Cortex of kidney (tissue), 1 donor: ENCODE measurements around the gene IL1RAP.
"Not testable (repeated sequence)": the region's sequence is repeated elsewhere in the genome, so short reads cannot be mapped to it uniquely, and the experiment has no call there.

Experiments used
- DNase-seq: peaks from one replicate; lab custom pipeline; 2025; lab: John Stamatoyannopoulos, UW

The IL1RAP gene

DNA sequence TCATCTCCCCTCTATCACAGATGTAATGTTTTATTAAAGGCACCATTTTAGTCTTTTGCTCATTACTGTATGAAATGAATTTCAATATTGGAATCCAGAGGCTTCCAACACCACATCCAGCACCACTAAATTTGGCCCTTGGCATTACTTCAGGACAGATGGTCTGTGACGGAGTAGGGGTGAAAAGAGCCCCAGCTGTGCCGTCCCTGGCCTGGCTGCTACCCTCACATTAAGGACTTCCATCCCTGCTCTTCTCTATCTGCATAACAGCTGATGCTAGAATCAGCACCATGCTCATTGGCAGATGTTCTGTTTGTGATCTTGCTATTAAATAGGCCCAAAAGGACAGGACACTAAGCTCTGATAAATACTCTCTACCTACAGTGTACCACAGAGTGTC is 152.9 kb downstream of the IL1RAP start:
- no peak for DNase-seq

DNA sequence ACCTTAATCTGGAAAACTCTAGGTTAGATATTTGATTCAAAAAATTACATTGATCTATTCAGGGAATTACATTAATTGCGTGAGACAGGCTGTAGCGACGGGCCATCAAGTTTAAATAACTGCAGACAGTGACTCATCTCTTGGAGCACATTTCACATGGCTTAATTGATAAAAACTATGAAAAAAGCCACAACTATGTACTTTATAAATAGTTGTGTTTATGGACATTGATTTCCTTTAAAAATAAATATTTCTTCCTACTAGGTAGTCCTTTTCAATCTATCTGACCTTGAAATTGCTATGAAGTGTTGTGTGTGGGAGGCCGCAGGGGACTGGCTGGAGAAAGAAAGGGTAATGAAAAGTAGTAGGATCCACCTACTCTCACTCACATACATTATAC is 157.8 kb downstream of the IL1RAP start:
- no peak for DNase-seq

DNA sequence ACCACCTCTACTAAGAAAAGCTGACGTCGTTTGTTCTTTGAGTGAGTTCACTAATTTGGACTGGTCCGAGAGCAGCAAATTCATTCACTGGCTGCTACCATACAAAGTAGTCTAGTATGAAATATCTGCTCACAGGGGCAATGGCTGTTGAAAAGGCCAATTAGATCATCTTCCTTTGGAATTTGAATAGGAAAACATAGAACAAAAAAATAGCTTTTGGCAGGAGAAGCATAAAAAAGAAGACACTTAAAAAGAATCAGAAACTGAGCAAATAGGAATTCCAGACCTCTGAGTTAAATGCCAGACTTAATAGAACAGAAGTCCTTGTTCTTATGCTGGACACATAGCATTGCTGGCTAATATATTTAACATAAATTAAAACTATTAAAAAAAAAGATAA is 159.3 kb downstream of the IL1RAP start:
- DNase-seq, result no peak

DNA sequence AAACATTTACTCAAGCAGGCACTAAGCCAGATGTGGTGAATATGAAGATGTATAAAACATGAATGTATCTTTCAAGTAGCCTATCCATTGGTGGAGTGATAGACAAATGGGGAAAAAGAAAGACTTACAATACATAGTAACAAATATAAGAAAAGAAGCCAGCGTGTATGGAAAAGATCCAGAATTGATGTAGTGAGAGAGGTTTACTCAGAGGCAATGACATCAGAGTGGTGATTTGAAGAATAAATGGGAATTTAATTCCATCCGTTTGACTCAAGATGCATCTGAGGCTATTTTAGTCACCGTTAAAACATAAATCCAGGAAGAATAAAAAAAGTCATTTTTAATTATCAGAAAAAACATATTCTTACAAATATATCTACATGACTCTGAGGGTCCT is 162.6 kb downstream of the IL1RAP start:
- no peak for DNase-seq

DNA sequence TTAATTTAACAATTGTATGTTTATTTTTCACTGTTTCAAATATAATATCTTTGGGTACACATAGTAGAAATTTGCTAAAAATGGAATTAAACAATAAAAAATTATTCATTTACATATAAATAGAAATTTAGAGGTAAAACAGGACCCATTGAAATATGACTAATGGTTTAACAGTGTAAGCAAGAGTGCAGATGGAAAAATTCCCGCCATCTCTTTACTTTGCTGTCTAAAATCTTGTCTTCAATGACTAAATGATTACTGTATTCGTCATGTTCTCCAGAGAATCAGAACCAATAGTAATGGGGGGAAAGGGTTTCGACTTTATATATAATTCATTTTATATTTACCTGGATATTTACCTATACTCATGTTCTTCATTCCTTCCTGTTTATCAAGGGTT is 163.1 kb downstream of the IL1RAP start:
- no peak for DNase-seq

DNA sequence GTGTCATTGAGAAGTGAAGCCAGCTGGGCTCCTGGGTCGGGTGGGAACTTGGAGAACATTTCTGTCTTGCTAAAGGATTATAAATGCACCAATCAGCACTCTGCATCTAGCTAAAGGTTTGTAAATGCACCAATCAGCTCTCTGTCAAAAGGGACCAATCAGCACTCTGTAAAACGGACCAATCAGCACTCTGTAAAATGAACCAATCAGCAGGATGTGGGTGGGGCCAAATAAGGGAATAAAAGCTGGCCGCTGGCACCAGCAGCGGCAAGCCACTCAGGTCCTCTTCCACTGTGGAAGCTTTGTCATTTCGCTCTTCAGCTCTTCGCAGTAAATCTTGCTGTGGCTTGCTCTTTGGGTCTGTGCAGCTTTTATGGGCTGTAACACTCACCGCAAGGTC is 164.0 kb downstream of the IL1RAP start:
- not testable (repeated sequence) for DNase-seq

DNA sequence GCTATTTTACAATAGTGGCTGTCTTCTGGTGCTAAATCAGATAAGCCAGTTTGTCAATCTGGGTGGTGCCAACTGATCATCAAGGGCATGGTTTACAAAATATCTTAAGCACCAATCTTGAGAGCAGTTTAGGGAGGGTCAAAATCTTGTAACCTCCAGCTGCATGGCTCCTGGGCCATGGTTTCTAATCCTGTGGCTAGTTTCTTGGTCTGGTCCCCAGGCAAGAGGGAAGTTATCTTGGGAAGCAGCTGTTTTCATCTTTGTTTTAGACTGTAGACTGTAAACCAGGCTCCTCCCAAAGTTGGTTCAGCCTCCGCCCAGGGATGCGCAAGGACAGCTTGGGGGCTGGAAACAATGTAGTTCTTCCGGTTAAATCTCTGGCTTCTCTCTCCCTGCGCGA is 166.8 kb downstream of the IL1RAP start:
- no peak for DNase-seq

DNA sequence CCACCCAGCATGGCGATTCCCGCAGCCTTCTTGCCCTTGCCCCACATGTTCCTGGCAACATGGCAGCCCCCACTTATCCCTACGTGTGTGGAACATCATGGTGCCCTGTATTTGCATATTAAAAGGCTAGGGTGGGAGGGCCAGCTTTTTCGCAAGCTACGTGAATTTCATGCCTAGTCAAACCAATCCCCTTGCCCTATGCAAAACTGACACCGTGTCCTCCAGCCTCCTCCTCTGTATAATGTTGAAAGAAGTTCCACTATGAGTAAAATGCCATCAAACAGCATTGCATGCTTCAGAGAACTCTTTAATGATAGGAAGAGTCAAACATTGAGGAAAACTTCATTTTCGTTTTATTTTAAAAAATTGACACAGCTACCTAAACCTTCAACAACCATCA is 170.9 kb downstream of the IL1RAP start:
- no peak for DNase-seq

DNA sequence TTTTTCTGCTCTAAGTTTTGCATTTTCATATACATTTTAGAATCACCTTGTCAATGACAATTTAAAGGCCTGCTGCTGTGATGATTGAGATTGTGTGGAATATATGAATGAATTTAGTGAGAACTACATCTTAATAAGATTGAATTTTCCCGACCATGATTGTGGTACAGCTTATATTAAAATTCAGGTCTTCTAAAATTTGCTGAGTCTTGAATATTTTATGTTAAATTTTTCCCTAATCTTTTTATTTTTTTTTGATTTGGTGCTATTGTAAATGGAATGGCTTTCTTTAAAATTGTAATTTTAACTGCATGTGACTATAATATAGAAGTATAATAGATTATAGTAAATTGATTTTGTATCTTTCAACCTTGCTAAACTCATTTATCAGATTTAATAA is 172.1 kb downstream of the IL1RAP start:
- no peak for DNase-seq

DNA sequence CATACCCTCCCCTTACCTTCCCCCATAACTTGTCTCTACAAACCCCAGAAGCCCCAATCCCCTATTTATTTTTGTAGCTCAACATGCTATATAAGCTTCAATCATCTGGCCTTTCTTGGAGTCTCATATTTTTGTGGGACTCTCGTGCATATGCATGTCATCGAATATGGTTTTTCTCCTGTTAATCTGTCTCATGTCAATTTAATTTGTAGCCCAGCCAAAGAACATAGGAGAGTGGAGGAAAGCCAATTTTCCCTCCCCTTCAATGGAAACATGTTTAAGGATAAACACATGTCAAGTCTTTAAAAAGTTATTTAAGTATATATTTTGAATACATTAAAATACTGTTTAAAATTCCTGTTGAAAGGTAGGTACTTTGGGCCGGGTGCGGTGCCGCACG is 176.4 kb downstream of the IL1RAP start:
- DNase-seq, result no peak

DNA sequence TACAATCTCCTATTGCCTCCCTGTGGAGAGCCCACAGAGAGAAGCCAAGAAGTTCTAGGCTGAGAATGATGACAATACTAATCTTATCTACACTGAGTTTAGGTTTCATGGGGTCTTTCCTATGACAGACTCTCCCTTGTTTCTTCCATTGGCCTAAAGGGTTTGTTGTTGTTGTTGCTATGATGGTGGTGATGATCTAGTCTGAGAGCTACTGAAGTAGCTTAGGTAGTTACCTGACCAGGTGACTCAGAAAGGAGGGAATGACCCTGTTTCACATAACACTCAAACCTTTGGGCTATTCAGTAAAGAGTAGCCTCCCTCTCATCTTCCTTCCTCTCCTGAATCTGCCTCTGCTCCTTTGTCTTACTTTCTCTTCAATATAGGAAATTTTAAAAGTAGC is 178.4 kb downstream of the IL1RAP start:
- no peak for DNase-seq

DNA sequence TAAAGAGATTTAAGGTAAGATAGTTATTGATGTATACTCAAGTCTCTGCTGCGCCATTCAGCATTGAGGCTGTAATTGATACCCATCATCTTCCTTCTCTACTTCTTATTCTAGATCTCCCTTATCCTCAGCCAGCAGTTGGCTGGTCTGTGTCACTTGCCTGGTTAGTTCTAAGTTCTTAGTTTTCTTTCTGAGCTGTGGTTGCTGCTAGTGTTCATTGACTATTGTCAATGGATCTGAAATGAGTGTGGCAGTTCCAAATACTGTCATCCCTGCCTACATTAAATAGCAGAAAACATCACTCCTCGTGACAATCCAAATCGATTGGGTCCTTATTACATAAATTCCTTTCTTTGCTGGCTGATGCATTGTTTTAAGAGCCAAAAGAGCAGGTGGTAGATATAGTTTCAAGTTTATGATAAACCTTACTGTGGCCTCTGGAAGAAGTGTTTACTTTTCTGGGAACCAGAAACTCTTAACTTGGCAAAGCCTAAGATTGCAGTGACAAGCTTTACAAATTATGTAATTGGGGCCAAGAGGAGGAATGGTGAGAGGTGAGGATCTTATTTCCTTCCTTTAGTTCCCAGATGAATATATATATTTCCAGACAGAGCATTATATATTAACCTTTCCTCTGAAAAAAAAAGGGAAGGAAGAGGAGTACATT is 180.6 kb downstream of the IL1RAP start:
- DNase-seq, result no peak

DNA sequence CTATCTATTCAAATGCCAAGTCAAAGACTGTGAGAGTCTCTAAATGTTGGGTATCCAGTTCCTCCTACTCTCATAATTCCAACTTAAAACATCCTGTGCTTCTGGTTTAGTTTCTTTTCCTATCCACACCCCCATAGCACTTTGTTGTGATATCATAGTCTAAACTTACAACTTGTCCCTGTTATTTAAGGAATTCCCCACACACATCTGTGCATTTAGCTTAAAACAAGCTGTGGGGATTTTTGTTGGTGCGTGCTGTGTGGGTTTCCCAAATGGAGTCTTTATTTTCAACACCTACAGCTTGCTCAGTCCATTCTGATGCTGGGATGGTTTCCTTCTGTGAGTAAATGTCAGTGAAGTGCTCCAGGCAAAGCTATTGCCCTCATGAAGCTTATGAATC is 181.3 kb downstream of the IL1RAP start:
- no peak for DNase-seq

DNA sequence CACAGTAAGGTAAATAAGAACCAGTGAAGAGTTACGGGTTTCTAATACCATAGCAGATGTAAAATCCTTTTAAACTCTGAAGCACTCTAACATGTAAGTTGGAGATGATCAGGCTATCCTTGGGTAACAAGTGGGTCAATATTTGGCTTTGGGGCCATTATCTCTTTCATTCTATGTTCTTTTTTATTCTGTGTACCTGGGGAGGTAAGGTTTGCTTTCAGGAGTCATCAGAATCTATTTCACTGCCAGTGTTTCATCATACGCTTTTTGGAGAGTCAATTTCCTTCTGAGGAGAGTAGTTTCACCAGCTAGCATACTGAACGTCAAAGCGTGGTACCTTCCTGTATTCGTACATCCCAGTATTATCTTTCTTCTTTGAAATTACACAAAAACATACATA is 182.1 kb downstream of the IL1RAP start:
- no peak for DNase-seq

DNA sequence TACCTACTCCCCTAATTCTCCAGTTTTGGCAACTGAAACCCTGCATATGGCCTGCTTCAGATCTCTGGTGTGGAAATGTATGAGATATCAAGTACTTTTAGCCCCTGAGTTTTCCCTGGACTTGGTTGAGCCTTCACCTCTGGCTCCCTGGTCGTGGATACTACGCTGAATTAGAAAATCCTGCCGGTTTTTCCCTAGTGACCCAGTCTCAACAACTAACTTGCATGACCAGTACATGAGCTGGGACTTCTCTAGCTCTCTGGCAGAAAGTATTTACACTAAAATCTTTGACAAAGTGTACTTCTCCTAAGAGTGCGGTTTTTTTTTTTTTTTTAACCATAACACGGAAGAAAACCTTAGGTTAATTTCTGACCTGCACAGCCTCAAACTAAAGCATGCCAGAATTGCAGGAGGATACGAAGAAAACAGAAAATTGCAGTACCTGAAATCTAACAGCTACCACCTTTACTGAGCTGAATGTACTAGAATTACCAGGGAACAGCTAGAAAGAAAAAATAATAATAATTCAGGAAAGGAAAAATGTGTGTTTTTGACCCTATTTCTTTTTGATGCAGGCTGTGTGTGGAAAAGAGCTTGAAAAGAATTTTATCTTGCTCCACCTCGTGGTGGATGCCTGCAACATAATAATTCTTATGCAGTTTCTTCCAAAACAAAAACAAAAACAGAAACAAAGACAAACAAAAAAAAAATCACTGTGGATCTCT is 183.1 kb downstream of the IL1RAP start:
- no peak for DNase-seq

DNA sequence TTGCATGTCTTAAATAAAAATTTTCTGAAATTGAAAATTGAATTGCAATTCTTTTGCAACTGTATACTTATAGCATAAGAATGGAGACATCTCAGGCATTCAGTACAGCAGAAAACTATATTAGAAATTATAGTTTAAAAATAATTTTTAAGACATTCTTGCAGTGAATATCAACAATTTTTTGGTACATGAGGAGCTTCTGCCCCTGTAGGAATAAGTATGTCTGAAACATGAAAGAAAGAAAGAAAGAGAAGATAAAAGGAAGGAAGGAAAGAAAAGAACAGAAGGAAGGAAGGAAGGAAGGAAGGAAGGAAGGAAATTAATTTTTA is 183.6 kb downstream of the IL1RAP start:
- DNase-seq, result no peak

DNA sequence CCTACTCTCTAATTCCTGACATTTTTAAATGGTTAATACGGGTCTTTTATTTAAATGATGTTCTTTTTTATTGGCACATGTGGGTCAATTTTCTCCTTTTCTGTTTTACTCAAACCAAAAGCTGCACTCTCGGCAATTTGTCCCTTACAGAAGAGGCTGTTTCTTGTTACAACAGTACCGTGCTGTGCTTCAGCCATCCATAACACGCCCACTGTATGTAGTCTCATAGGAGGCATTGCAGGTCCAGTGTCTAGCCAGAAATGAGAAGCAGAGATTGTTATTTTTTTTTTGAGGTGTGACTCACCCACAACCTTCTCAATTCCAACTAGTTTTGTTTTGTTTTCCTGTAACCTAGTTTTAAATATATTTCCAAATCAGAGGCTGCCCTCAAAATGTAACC is 184.0 kb downstream of the IL1RAP start:
- DNase-seq, result no peak

DNA sequence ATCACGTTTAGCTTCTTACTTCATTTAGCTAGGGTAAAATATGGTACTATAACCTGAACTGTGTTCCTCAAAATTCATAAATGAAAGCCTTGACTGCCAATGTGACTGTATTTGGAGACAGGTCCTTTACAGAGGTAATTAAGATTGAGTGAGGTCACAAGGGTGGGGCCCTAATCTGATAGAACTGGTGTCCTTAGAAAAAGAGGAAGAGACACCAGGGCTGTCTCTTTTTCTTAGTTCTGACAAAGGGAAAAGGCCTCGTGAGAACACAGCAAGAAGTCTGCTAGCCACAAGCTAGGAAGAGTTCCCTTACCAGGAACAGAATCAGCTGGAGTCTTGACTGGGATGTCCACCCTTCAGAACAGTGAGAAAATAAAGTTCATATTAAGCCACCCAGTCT is 185.9 kb downstream of the IL1RAP start:
- no peak for DNase-seq

DNA sequence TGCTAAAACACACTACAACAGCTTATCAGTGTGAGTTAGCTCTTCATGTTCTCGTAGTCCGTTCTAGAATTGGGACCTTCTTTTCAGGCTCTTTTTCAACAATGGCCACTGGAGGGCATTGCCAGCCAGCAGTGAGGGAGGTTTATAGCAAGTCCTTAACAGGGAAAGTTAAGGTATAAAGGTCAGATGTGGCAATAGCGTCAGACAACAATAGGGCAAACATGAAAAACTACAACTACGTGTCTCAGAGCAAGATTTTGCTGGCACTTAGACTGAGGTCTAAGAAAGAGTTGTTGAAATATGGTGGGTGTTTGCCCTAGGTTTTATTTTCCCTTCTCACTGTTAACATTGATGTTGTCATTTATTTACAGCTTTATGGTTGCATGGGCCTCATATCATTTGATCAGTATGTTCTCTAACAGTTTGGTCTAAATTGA is 187.2 kb downstream of the IL1RAP start:
- no peak for DNase-seq

DNA sequence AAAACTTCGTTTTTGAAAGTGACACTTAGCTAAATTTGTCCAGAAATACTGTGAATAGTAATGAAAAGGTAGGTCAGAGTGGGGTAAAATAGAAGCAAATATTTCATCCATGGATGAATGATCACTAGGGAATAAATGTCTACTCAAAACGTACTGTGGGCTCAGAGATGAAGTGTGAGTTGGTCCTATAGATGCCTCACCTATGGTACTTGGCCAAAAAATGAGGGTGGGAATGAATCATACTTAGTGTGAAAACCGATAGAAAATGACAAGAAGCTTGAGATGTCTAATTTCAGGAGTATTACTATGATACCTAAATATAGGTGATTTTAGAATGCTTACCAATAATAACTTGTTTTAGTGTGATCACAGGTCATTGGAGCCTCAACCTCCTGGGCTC is 192.7 kb downstream of the IL1RAP start:
- DNase-seq, result no peak
